Loucy (cell line): ENCODE data around the gene RBM28.

Experiments used
- H2AFZ ChIP-seq: fragments of 200-600 bp; sonication (generic); 2 replicates; pipeline ENCODE4 v1.6.0; 2016; ENCODE audit warnings: antibody characterized with exemption, mild to moderate bottlenecking, low read length, moderate library complexity
- H3F3A ChIP-seq: fragments of 200-600 bp; 2 replicates; pipeline ENCODE4 v1.6.0; 2016; ENCODE audit warnings: antibody characterized with exemption, low read depth, mild to moderate bottlenecking
- H3K27me3 ChIP-seq: fragments of 200-600 bp; sonication (generic); 2 replicates; pipeline ENCODE4 v1.6.1; 2014; ENCODE audit warnings: low read length, mild to moderate bottlenecking; ENCODE audit not compliant: insufficient read depth, poor library complexity, severe bottlenecking
- H3K36me3 ChIP-seq: fragments of 200-600 bp; sonication (generic); 2 replicates; pipeline ENCODE4 v1.6.1; 2016; ENCODE audit warnings: low read length; ENCODE audit not compliant: insufficient read depth
- H3K4me1 ChIP-seq: fragments of 200-600 bp; sonication (generic); 2 replicates; pipeline ENCODE4 v1.5.1; 2014; ENCODE audit warnings: low read length, mild to moderate bottlenecking; ENCODE audit not compliant: insufficient read depth, poor library complexity, severe bottlenecking
- H3K4me2 ChIP-seq: fragments of 200-600 bp; sonication (generic); 2 replicates; pipeline ENCODE4 v1.6.0; 2014; ENCODE audit warnings: antibody characterized with exemption, low read length, low read depth, mild to moderate bottlenecking; ENCODE audit not compliant: poor library complexity, severe bottlenecking
- H3K4me3 ChIP-seq: fragments of 200-600 bp; sonication (generic); 2 replicates; pipeline ENCODE4 v1.5.1; 2014; ENCODE audit warnings: low read length, mild to moderate bottlenecking, mixed read lengths; ENCODE audit not compliant: poor library complexity, severe bottlenecking
- H3K79me2 ChIP-seq: fragments of 200-600 bp; sonication (generic); 2 replicates; pipeline ENCODE4 v1.6.1; 2014; ENCODE audit warnings: low read length; ENCODE audit not compliant: insufficient read depth
- H3K9ac ChIP-seq: fragments of 200-600 bp; sonication (generic); 2 replicates; pipeline ENCODE4 v1.6.0; 2014; ENCODE audit warnings: mild to moderate bottlenecking, low read depth, low read length, moderate library complexity; ENCODE audit not compliant: poor library complexity, severe bottlenecking
- H3K9me2 ChIP-seq: fragments of 200-600 bp; sonication (generic); replicated peaks from 2 replicates; pipeline ENCODE4 v1.6.1; 2016; ENCODE audit warnings: low read depth, low read length, mixed read lengths
- H3K9me3 ChIP-seq: fragments of 200-600 bp; sonication (generic); 2 replicates; pipeline ENCODE4 v1.6.1; 2014; ENCODE audit warnings: mild to moderate bottlenecking, antibody characterized with exemption, low read length, low read depth; ENCODE audit not compliant: insufficient read depth
- H4K20me1 ChIP-seq: fragments of 200-600 bp; sonication (generic); 2 replicates; pipeline ENCODE4 v1.6.0; 2014; ENCODE audit warnings: antibody characterized with exemption, low read length, mild to moderate bottlenecking; ENCODE audit not compliant: insufficient read depth, poor library complexity, severe bottlenecking
- CTCF ChIP-seq: fragments of 200-600 bp; sonication (generic); conservative IDR thresholded peaks from 2 replicates; pipeline ENCODE4 v1.5.1; 2014; ENCODE audit warnings: mild to moderate bottlenecking, antibody characterized with exemption, low read length
- EZH2phosphoT487 ChIP-seq: fragments of 200-600 bp; IDR thresholded peaks from 2 replicates; pipeline ENCODE4 v1.6.1; 2018; ENCODE audit warnings: antibody characterized with exemption, mild to moderate bottlenecking, moderate library complexity, borderline replicate concordance

Gene RBM28

GRCh38 chr7:128259131-128260061 is 84.3 kb downstream of the RBM28 start:
- Histone ChIP-seq H3K4me2 (no peak overlapping the region), H2AFZ (no peak overlapping the region), H3K9ac (no peak overlapping the region), H3K9me3 (no peaks in the 10 kb centered on the region), H3K36me3 (no peaks in the 10 kb centered on the region), H3K9me2 (no peaks in the 10 kb centered on the region), H3K4me3 (no peak overlapping the region), H4K20me1 (no peaks in the 10 kb centered on the region), H3K4me1 (peaks cover 7% of the 10 kb centered on the region), H3K27me3 (no peaks in the 10 kb centered on the region), H3F3A (no peaks in the 10 kb centered on the region), H3K79me2 (no peaks in the 10 kb centered on the region)
- TF ChIP-seq EZH2phosphoT487: no peak

GRCh38 chr7:128257458-128257857 is 86.2 kb downstream of the RBM28 start:
- TF ChIP-seq EZH2phosphoT487: no peak
- no peak for TF ChIP-seq CTCF
- no peaks in the 10 kb centered on the region for H3K9me2 ChIP-seq
- peaks cover 7% of the 10 kb centered on the region for H3K4me1 ChIP-seq
- H3F3A ChIP-seq: no peaks in the 10 kb centered on the region
- no peak overlapping the region for H2AFZ ChIP-seq
- H3K9ac ChIP-seq: no peak overlapping the region
- H3K4me3 ChIP-seq: no peak overlapping the region
- H3K9me3 ChIP-seq: no peaks in the 10 kb centered on the region
- H3K27me3 ChIP-seq: no peaks in the 10 kb centered on the region
- H3K4me2 ChIP-seq: no peak overlapping the region
- H3K36me3 ChIP-seq: no peaks in the 10 kb centered on the region
- no peaks in the 10 kb centered on the region for H3K79me2 ChIP-seq
- H4K20me1 ChIP-seq: no peaks in the 10 kb centered on the region

DNA sequence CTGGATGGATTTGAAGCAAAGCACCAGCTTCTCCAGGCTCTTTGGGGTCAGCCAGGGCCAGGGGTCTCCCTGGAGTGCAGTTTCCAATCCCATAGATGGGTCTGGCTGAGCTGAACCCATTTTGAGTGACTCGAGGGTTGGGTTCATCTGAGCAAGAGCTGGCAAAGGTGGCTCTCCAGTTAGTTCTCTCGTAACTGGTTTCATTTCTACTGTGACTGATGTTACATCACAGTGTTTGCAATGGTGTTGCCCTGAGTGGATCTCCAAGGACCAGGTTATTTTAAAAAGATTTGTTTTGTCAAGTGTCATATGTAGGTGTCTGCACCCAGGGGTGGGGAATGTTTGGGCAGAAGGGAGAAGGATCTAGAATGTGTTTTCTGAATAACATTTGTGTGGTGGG is 88.4 kb downstream of the RBM28 start:
- no peaks in the 10 kb centered on the region for H3K36me3 ChIP-seq
- no peaks in the 10 kb centered on the region for H3K27me3 ChIP-seq
- H3K9ac ChIP-seq: no peak overlapping the region
- no peak overlapping the region for H2AFZ ChIP-seq
- H3K4me2 ChIP-seq: no peak overlapping the region
- H4K20me1 ChIP-seq: no peaks in the 10 kb centered on the region
- H3K9me2 ChIP-seq: no peaks in the 10 kb centered on the region
- H3K9me3 ChIP-seq: no peaks in the 10 kb centered on the region
- no peak for TF ChIP-seq EZH2phosphoT487
- TF ChIP-seq CTCF: no peak
- H3K79me2 ChIP-seq: no peaks in the 10 kb centered on the region
- peaks cover 7% of the 10 kb centered on the region for H3K4me1 ChIP-seq
- H3K4me3 ChIP-seq: no peak overlapping the region
- H3F3A ChIP-seq: no peaks in the 10 kb centered on the region

DNA sequence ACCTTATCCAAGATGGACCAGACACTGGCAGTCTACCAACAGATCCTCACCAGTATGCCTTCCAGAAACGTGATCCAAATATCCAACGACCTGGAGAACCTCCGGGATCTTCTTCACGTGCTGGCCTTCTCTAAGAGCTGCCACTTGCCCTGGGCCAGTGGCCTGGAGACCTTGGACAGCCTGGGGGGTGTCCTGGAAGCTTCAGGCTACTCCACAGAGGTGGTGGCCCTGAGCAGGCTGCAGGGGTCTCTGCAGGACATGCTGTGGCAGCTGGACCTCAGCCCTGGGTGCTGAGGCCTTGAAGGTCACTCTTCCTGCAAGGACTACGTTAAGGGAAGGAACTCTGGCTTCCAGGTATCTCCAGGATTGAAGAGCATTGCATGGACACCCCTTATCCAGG is 89.2 kb downstream of the RBM28 start:
- peaks cover 5% of the 10 kb centered on the region for H3K4me1 ChIP-seq
- H2AFZ ChIP-seq: no peak overlapping the region
- no peaks in the 10 kb centered on the region for H3F3A ChIP-seq
- no peaks in the 10 kb centered on the region for H3K36me3 ChIP-seq
- no peaks in the 10 kb centered on the region for H4K20me1 ChIP-seq
- H3K9me2 ChIP-seq: no peaks in the 10 kb centered on the region
- H3K27me3 ChIP-seq: no peaks in the 10 kb centered on the region
- H3K79me2 ChIP-seq: no peaks in the 10 kb centered on the region
- no peaks in the 10 kb centered on the region for H3K9me3 ChIP-seq
- H3K4me2 ChIP-seq: no peak overlapping the region
- H3K4me3 ChIP-seq: no peak overlapping the region
- TF ChIP-seq CTCF: no peak
- no peak for TF ChIP-seq EZH2phosphoT487
- H3K9ac ChIP-seq: no peak overlapping the region
